Stimulated activated CD8-positive, alpha-beta memory T cell treated with anti-CD3 and anti-CD28 coated beads, Interleukin-7, amount 100 ng/mL, for 48 hours (primary cell): Measurements from ENCODE around the gene PNPLA7.
"Not testable (repeated sequence)": the region's sequence is repeated elsewhere in the genome, so short reads cannot be mapped to it uniquely, and the experiment has no call there.

Experiments
- DNase-seq, 2 donors: peaks; one replicate each; pipeline ENCODE4 v3.0.0-alpha.2; 2020; ENCODE audit warnings: low read depth in 1 of 2; ENCODE audit errors: extremely low read depth in 1 of 2

The PNPLA7 gene

GRCh38 chr9:137482094-137482781, 68.0 kb downstream of the PNPLA7 start:
- no peak for DNase-seq

GRCh38 chr9:137480686-137481683, 69.2 kb downstream of the PNPLA7 start:
- DNase-seq, result no peak

- DNase-seq, result no peak
Observed at GRCh38 chr9:137479892-137480685, 70.1 kb downstream of the PNPLA7 start.

- no peak for DNase-seq
Observed at GRCh38 chr9:137478962-137479861, 71.0 kb downstream of the PNPLA7 start.

- no peak for DNase-seq
Observed at GRCh38 chr9:137478613-137478961, 71.6 kb downstream of the PNPLA7 start.

GRCh38 chr9:137477778-137478612, 72.2 kb downstream of the PNPLA7 start:
- DNase-seq, result no peak

GRCh38 chr9:137476856-137477255, 73.3 kb downstream of the PNPLA7 start:
- no peak for DNase-seq

GRCh38 chr9:137475666-137476065, 74.5 kb downstream of the PNPLA7 start:
- DNase-seq, result no peak

- DNase-seq, result no peak
Observed at GRCh38 chr9:137474271-137474670, 75.9 kb downstream of the PNPLA7 start.

- no peak for DNase-seq
Observed at GRCh38 chr9:137470785-137471184, 79.4 kb downstream of the PNPLA7 start.

GRCh38 chr9:137467896-137468295, 82.3 kb downstream of the PNPLA7 start:
- DNase-seq, result no peak

- no peak for DNase-seq
Observed at GRCh38 chr9:137467161-137467581, 83.0 kb downstream of the PNPLA7 start.

GRCh38 chr9:137466389-137467085, 83.7 kb downstream of the PNPLA7 start:
- DNase-seq, result not testable (repeated sequence)

GRCh38 chr9:137465720-137466388, 84.3 kb downstream of the PNPLA7 start:
- DNase-seq, result no peak

- no peak for DNase-seq
Observed at GRCh38 chr9:137465000-137465719, 85.0 kb downstream of the PNPLA7 start.

GRCh38 chr9:137464291-137464999, 85.8 kb downstream of the PNPLA7 start:
- DNase-seq, result no peak

GRCh38 chr9:137463931-137464290, 86.3 kb downstream of the PNPLA7 start:
- DNase-seq, result no peak
